Stimulated activated CD8-positive, alpha-beta memory T cell treated with anti-CD3 and anti-CD28 coated beads, Interleukin-7, amount 100 ng/mL, for 48 hours (primary cell): Measurements from ENCODE around the gene EPG5.

Experiments
- DNase-seq, 2 donors: peaks; one replicate each; pipeline ENCODE4 v3.0.0-alpha.2; 2020; ENCODE audit warnings: low read depth in 1 of 2; ENCODE audit errors: extremely low read depth in 1 of 2

Gene EPG5

GRCh38 chr18:45923138-45923537, 44.0 kb downstream of the EPG5 start:
- DNase-seq: no peak

GRCh38 chr18:45920367-45920766, 46.8 kb downstream of the EPG5 start:
- DNase-seq: no peak

GRCh38 chr18:45916302-45916701, 50.8 kb downstream of the EPG5 start:
- DNase-seq: no peak

- DNase-seq: no peak
Measured at GRCh38 chr18:45913276-45913675, 53.9 kb downstream of the EPG5 start.

GRCh38 chr18:45910405-45911023, 56.6 kb downstream of the EPG5 start:
- DNase-seq: peak; percentile 24 to 29

- no peak for DNase-seq
Measured at GRCh38 chr18:45901654-45902210, 65.4 kb downstream of the EPG5 start.

GRCh38 chr18:45900623-45901022, 66.5 kb downstream of the EPG5 start:
- DNase-seq: no peak

GRCh38 chr18:45896991-45897390, 70.1 kb downstream of the EPG5 start:
- DNase-seq: no peak

GRCh38 chr18:45896452-45896851, 70.7 kb downstream of the EPG5 start:
- DNase-seq: no peak

GRCh38 chr18:45895339-45895738, 71.8 kb downstream of the EPG5 start:
- DNase-seq: no peak

- DNase-seq: no peak
Measured at GRCh38 chr18:45894818-45895217, 72.3 kb downstream of the EPG5 start.

- DNase-seq: no peak
Measured at GRCh38 chr18:45891806-45892205, 75.3 kb downstream of the EPG5 start.

GRCh38 chr18:45890606-45891005, 76.5 kb downstream of the EPG5 start:
- no peak for DNase-seq

- DNase-seq: no peak
Measured at GRCh38 chr18:45889419-45890064, 77.6 kb downstream of the EPG5 start.

GRCh38 chr18:45887585-45887984, 79.5 kb downstream of the EPG5 start:
- DNase-seq: no peak

- DNase-seq: no peak
Measured at GRCh38 chr18:45880876-45881558, 86.1 kb downstream of the EPG5 start.

GRCh38 chr18:45879681-45880655, 87.2 kb downstream of the EPG5 start:
- peak; percentile 25 to 30 for DNase-seq

- no peak for DNase-seq
Measured at GRCh38 chr18:45877403-45877802, 89.7 kb downstream of the EPG5 start.

- no peak for DNase-seq
Measured at GRCh38 chr18:45876161-45876560, 91.0 kb downstream of the EPG5 start.

GRCh38 chr18:45874491-45875184, 92.5 kb downstream of the EPG5 start:
- DNase-seq: peak; percentile 35 to 60
